Cerebellar cortex (tissue), 1 donor: ENCODE data around the gene OTOGL.
"Not testable (repeated sequence)": the region's sequence is repeated elsewhere in the genome, so short reads cannot be mapped to it uniquely, and the experiment has no call there.

Experiments
- DNase-seq: peaks from one replicate; pipeline ENCODE4 v3.0.0-alpha.2; 2015; ENCODE audit warnings: low spot score

The OTOGL gene

GRCh38 chr12:80273144-80273543 lies 173.8 kb downstream of the OTOGL start:
- no peak for DNase-seq

DNA sequence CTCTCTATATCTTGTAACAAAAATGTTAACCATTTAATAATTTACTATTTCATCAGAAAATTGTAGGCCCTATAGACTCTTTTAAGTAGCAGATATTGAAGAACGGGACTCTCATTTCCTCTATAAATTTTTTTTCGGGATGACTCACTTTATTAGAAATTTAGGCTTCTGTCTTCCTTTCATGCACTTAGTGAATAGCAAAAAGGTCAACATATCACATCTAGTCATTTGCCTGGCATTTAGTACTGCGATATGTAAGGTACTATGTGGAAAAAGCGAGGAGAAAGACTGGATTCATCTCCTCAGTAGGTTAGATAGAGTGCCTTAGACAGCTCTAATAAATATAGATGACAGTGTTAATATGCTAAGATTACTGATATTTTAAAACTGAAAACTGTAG lies 178.4 kb downstream of the OTOGL start:
- no peak for DNase-seq

DNA sequence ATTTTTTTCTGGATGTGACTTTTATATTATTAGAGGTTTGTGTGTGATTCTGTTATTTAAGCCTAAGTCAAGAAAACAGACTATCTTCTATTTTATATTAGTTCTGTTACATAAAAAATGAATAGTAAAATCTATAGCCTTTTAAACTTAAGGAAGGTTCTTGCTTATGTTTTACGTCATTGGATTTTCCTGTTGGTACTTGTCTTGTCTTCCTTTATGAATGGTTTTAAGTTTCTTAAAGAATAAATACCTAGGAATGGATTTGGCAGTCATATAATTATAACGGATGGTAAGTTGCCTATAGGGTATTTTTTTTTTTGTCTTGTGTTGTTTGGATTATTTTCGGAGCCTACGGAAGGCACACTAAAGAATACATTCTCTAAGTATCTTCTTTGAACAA lies 182.9 kb downstream of the OTOGL start:
- no peak for DNase-seq

GRCh38 chr12:80282761-80283160 lies 183.4 kb downstream of the OTOGL start:
- no peak for DNase-seq

GRCh38 chr12:80291108-80291754 lies 191.9 kb downstream of the OTOGL start:
- DNase-seq = no peak

DNA sequence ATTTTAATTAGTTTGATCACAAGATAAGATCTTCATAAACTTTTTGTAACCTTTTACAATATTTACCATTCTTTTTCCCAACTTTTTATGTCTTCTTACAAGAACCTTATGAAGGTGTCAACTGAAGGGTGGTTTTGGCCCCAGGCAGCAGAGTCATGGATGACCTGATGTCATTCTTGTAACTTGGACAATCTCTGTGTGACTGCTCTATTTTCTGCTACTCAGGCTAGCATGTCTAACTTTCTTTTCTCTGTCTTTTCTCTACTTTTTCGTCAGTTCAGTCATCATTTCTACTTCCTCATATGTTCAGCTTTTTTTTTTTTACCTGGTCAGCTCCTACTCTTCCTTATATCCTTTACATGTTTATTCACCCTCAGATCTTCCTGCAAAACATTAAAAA lies 194.0 kb downstream of the OTOGL start:
- no peak for DNase-seq

- no peak for DNase-seq
Measured at GRCh38 chr12:80293759-80294158, 194.4 kb downstream of the OTOGL start.

DNA sequence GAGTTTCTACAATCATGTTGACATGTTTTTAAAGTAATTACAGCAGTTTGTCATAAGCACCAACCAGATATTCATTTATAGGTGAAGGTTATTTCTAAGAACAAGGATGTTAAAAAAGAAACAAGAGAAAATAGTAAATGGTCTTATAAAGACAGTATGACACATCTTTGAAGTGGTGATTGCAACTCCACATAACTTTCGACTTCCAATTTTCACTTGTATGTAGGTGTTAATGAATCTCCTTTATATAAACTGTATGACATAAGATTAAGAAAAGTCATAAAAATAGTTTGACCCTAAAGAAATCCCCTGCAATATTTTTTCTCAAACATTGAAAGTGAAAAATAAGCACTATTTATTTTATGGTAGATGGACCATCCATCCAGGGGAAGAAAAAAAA lies 199.9 kb downstream of the OTOGL start:
- no peak for DNase-seq

GRCh38 chr12:80299976-80300375 lies 200.6 kb downstream of the OTOGL start:
- no peak for DNase-seq

DNA sequence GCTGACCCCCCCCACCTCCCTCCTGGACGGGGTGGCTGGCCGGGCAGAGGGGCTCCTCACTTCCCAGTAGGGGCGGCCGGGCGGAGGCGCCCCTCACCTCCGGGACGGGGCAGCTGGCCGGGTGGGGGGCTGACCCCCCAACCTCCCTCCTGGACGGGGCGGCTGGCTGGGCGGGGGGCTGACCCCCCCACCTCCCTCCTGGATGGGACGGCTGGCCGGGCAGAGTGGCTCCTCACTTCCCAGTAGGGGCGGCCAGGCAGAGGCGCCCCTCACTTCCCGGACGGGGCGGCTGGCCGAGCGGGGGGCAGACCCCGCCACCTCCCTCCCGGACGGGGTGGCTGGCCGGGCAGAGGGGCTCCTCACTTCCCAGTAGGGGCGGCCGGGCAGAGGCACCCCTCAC lies 208.1 kb downstream of the OTOGL start:
- DNase-seq = not testable (repeated sequence)

DNA sequence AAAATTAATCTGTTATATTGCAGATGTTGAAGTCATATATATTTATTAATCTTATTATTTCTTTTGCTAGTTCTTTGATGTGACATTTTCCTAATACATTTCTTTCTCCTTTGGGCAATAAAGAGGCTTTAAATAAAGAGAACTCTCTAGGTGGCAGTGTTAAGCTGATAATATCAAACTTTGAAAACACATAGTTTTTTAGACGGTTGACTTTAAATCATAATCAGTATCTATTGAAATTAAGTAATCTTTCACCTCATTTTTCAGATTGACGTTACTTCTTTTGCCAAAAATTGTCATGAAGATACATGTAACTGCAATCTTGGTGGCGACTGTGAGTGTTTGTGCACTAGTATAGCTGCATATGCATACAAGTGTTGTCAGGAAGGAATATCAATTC lies 213.9 kb downstream of the OTOGL start:
- no peak for DNase-seq

GRCh38 chr12:80314741-80315140 lies 215.4 kb downstream of the OTOGL start:
- no peak for DNase-seq

DNA sequence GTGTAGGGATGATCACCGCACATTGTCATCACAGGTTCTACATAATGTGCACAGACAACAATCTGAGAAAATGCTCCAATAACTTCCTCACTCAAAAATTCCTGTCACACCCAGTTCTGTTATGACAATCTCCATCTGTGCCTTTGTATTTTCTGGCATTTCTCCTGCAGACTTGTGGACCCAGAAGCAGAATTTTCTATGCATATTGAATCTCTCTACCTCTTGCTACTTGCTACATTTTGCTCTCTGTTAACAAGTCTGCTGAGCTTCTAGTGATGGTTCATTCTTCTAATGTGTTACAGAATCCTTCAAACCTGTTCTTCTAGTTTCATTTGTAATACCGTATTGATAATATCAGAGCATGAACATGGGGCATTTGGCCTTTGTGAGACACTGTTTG lies 216.9 kb downstream of the OTOGL start:
- peak; percentile 89 for DNase-seq

DNA sequence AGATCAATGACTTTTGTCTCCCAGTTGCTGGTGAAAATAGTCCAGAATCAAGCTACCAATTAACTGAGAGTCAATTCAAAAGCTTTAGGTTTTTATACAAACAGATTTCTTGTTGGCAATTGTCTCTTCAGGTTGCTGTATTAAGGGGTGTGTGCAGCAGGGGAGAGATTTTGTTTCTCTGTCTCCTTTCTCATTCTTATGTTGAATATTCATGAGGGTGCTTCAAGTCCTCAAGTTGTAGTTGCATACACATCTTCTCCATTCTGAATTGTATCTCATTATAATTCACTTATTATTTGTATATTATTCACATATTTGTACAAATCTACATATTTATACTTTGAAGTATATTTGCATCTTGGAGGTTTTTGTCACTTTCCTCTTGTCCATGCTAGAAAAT lies 218.0 kb downstream of the OTOGL start:
- DNase-seq = peak; percentile 18

GRCh38 chr12:80317899-80318298 lies 218.6 kb downstream of the OTOGL start:
- DNase-seq = no peak

- DNase-seq = no peak
Measured at GRCh38 chr12:80320121-80320678, 220.9 kb downstream of the OTOGL start.

DNA sequence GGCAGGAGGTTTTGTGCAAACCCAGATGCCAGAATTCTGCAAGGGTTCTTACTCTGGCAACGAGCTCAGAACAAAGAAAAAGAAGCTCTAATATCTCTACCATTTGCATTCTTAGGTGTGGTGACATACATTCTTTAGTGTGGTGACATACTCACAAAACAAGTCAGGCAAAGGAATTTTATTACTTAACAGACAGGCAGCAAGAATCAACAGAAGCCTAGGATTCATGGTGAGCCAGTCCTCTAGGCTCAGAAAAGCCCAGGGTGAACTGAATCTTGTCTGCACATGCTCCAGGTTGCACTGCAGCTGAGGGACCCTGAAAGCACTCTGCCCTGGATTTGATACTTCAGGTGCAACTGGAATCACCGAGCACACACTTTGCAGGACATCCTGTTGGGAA lies 222.3 kb downstream of the OTOGL start:
- DNase-seq = no peak

GRCh38 chr12:80325167-80325959 lies 226.0 kb downstream of the OTOGL start:
- no peak for DNase-seq

DNA sequence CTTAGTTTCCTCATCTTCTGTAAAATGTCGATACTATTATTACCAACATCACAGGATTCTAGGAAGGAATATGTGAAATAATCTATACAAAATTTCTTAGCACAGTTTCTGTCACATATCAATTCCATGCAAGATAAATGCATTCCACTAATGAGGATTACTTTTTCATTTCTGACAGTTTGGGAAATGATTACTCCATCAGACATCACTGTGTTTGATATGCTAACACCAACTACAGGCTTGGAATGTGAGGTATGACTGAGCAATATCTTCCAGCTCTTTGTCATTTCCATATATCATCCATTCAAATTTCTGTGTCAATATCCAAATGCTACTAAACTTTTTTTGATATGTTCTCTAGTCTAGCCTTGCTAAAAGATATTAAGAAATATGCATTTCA lies 233.5 kb downstream of the OTOGL start:
- DNase-seq = no peak

- no peak for DNase-seq
Measured at GRCh38 chr12:80352474-80352873, 253.1 kb downstream of the OTOGL start.

- no peak for DNase-seq
Measured at GRCh38 chr12:80353254-80353653, 253.9 kb downstream of the OTOGL start.

DNA sequence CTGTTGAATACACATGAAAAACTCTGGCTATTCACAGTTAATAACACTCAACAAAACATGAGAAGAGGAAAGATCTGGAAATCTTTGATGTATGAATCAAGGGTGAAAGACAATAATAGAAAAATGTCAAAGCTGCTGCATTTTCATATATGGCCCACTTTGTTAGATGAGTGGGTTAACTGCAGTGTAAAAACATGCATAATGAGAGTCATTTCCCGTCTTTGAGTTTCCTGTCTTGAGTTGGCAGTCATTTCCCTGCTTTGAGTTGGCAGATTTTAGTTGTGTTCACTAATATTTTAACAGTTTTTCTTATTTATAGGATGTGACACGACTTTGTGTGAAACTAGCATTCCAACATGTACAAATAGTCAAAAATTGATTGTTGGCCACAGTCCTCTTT lies 256.8 kb downstream of the OTOGL start:
- DNase-seq = no peak

- no peak for DNase-seq
Measured at GRCh38 chr12:80359703-80360102, 260.4 kb downstream of the OTOGL start.

GRCh38 chr12:80364056-80364455 lies 264.7 kb downstream of the OTOGL start:
- DNase-seq = no peak
